H1 (cell line): ENCODE data around the gene PRKCH. TPM values are rescaled to one million over a fixed set of nuclear protein-coding genes. Genes with fewer than 3 reads are reported as not detected.

Experiments used
- BACH1 ChIP-seq: IDR thresholded peaks from 2 replicates; pipeline ENCODE4 v1.6.1; 2012; ENCODE audit warnings: low read length, improper control_type of control experiment
- CREB1 ChIP-seq: IDR thresholded peaks from 2 replicates; pipeline ENCODE4 v1.6.1; 2012; ENCODE audit warnings: inconsistent platforms
- KDM5A ChIP-seq: fragments of 200-600 bp; IDR thresholded peaks from 2 replicates; pipeline ENCODE4 v1.7.1; 2012; ENCODE audit warnings: mild to moderate bottlenecking, low read length, inconsistent platforms, mixed read lengths
- POLR2A ChIP-seq, 2 experiments: IDR thresholded peaks; 1 replicate in 1 of 2; 2 replicates in 1 of 2; pipeline ENCODE4 v1.6.1; 2011; ENCODE audit warnings: low read depth in 2 of 2, low read length in 2 of 2, mild to moderate bottlenecking in 2 of 2; ENCODE audit errors: control extremely low read depth in 1 of 2
- polyA plus RNA-seq, 7 experiments: library from polyadenylated mRNA; depleted of rRNA in 3 of 7; stranded (reverse) in 5 of 7; unstranded in 2 of 7; fragments of >200 nt in 5 of 7; fragments of 200-250 nt in 2 of 7; gene quantifications; 1 replicate in 5 of 7; 2 replicates in 1 of 7; 4 replicates in 1 of 7; pipeline versions ENCODE4 v1.2.1 to v1.2.3, GENCODE V29; 2011 to 2013; ENCODE audit warnings: missing spikeins in 2 of 7, mixed read lengths in 2 of 7
- total RNA-seq: library from RNA; stranded (reverse); fragmentation: NEBNext Ultra II Directional; extraction: Animal tissue kit (Norgen Biotek cat#: 25700); gene quantifications from 2 replicates; pipeline ENCODE4 v1.2.1, GENCODE V29; 2021
- TF ChIP-seq, protein P1 (sequence below): fragments of 300-600 bp; sonication (generic); IDR thresholded peaks from 2 replicates; pipeline ENCODE4 v1.7.1; 2012; ENCODE audit warnings: low read length, moderate library complexity, mild to moderate bottlenecking, inconsistent platforms; ENCODE audit not compliant: insufficient replicate concordance

PRKCH gene
- total and polyA plus RNA-seq, 2 of the 8 experiments (the other 6 are each of a cell fraction or from before 2014, with no cell fraction given) = 6.4 to 7.0 TPM

DNA sequence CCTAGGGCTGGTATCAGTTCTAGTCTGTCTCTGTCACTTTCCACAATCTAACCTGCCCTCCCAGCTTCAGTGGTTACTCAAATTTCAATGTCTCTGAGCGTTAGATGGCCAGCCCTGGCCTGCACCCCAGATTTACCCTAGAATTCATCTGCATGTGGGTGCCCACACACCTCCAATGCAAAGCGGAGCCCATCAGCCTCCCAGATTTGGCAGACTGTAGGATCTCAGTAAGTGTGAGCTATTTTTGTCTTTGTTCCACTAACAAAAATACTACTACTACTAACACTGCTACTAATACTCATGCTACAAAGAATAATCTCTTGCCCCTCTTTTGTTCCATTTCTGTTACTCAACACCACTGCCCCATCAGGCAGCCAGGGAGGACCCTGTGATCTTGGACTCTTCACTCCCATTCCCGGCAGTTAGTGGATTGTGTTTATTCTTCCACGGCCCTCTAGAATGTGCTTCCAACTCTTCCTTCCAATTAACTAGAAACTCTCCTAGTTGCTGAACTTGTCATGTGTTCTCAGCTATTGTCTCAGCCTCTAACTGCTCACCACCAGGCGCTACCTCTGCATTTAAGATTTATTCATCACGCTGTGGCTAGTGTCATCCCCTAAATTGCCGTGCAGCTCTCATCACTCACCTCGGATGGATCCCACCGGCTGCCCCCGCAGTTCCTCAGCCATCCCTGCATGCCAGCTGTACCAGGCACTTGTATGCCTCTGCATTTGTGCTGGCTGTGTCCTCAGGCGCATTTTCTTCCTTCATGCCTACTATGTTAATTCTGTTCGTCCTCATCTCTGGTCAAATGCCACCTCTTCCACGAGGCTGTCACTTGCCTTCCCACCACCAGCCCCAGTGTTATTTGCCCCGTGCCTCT, 223.3 kb downstream of the PRKCH start (continued):
- TF ChIP-seq BACH1 (no peak), POLR2A (IDR thresholded peaks at IDR 0.05; ENCODE audit: control extremely low read depth in 1 of 2, low read depth in 2 of 2, low read length in 2 of 2) (no peak), KDM5A (no peak), CREB1 (no peak)
- TF ChIP-seq, protein P1, sequence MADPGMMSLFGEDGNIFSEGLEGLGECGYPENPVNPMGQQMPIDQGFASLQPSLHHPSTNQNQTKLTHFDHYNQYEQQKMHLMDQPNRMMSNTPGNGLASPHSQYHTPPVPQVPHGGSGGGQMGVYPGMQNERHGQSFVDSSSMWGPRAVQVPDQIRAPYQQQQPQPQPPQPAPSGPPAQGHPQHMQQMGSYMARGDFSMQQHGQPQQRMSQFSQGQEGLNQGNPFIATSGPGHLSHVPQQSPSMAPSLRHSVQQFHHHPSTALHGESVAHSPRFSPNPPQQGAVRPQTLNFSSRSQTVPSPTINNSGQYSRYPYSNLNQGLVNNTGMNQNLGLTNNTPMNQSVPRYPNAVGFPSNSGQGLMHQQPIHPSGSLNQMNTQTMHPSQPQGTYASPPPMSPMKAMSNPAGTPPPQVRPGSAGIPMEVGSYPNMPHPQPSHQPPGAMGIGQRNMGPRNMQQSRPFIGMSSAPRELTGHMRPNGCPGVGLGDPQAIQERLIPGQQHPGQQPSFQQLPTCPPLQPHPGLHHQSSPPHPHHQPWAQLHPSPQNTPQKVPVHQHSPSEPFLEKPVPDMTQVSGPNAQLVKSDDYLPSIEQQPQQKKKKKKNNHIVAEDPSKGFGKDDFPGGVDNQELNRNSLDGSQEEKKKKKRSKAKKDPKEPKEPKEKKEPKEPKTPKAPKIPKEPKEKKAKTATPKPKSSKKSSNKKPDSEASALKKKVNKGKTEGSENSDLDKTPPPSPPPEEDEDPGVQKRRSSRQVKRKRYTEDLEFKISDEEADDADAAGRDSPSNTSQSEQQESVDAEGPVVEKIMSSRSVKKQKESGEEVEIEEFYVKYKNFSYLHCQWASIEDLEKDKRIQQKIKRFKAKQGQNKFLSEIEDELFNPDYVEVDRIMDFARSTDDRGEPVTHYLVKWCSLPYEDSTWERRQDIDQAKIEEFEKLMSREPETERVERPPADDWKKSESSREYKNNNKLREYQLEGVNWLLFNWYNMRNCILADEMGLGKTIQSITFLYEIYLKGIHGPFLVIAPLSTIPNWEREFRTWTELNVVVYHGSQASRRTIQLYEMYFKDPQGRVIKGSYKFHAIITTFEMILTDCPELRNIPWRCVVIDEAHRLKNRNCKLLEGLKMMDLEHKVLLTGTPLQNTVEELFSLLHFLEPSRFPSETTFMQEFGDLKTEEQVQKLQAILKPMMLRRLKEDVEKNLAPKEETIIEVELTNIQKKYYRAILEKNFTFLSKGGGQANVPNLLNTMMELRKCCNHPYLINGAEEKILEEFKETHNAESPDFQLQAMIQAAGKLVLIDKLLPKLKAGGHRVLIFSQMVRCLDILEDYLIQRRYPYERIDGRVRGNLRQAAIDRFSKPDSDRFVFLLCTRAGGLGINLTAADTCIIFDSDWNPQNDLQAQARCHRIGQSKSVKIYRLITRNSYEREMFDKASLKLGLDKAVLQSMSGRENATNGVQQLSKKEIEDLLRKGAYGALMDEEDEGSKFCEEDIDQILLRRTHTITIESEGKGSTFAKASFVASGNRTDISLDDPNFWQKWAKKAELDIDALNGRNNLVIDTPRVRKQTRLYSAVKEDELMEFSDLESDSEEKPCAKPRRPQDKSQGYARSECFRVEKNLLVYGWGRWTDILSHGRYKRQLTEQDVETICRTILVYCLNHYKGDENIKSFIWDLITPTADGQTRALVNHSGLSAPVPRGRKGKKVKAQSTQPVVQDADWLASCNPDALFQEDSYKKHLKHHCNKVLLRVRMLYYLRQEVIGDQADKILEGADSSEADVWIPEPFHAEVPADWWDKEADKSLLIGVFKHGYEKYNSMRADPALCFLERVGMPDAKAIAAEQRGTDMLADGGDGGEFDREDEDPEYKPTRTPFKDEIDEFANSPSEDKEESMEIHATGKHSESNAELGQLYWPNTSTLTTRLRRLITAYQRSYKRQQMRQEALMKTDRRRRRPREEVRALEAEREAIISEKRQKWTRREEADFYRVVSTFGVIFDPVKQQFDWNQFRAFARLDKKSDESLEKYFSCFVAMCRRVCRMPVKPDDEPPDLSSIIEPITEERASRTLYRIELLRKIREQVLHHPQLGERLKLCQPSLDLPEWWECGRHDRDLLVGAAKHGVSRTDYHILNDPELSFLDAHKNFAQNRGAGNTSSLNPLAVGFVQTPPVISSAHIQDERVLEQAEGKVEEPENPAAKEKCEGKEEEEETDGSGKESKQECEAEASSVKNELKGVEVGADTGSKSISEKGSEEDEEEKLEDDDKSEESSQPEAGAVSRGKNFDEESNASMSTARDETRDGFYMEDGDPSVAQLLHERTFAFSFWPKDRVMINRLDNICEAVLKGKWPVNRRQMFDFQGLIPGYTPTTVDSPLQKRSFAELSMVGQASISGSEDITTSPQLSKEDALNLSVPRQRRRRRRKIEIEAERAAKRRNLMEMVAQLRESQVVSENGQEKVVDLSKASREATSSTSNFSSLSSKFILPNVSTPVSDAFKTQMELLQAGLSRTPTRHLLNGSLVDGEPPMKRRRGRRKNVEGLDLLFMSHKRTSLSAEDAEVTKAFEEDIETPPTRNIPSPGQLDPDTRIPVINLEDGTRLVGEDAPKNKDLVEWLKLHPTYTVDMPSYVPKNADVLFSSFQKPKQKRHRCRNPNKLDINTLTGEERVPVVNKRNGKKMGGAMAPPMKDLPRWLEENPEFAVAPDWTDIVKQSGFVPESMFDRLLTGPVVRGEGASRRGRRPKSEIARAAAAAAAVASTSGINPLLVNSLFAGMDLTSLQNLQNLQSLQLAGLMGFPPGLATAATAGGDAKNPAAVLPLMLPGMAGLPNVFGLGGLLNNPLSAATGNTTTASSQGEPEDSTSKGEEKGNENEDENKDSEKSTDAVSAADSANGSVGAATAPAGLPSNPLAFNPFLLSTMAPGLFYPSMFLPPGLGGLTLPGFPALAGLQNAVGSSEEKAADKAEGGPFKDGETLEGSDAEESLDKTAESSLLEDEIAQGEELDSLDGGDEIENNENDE = no peak
- TF ChIP-seq, all 59 proteins: peak for 0
